HEK293T (cell line): Measurements from ENCODE around the gene FAM20C.

Source experiments
- CTBP1 ChIP-seq: fragments of 450-650 bp; IDR thresholded peaks from 2 replicates; pipeline ENCODE4 v1.6.1; 2016; ENCODE audit warnings: borderline replicate concordance
- FOXK2 ChIP-seq: fragments of 450-650 bp; IDR thresholded peaks from 2 replicates; pipeline ENCODE4 v1.6.1; 2016; ENCODE audit warnings: mild to moderate bottlenecking
- HDGF ChIP-seq: fragments of 450-650 bp; IDR thresholded peaks from 2 replicates; pipeline ENCODE4 v1.6.1; 2017; ENCODE audit warnings: antibody characterized with exemption, borderline replicate concordance
- SP1 ChIP-seq: fragments of 450-650 bp; IDR thresholded peaks from 2 replicates; pipeline ENCODE4 v1.6.1; 2017
- SUZ12 ChIP-seq: fragments of 450-650 bp; IDR thresholded peaks from 2 replicates; pipeline ENCODE4 v1.6.1; 2016; ENCODE audit warnings: mild to moderate bottlenecking

GRCh38 chr7:183496-184292, 8.7 kb upstream of the FAM20C start:
- TF ChIP-seq SP1 (no peak), SUZ12 (no peak), CTBP1 (no peak), FOXK2 (no peak), HDGF (no peak)
